GM12892 (cell line): ENCODE data around the gene ZDHHC14.

Source experiments
- POLR2A ChIP-seq: IDR thresholded peaks from 2 replicates; pipeline ENCODE4 v1.6.1; 2011; ENCODE audit warnings: low read depth, low read length, control low read depth
- TAF1 ChIP-seq: IDR thresholded peaks from 2 replicates; pipeline ENCODE4 v1.6.1; 2011; ENCODE audit warnings: low read depth, mild to moderate bottlenecking, control low read depth, low read length, borderline replicate concordance

DNA sequence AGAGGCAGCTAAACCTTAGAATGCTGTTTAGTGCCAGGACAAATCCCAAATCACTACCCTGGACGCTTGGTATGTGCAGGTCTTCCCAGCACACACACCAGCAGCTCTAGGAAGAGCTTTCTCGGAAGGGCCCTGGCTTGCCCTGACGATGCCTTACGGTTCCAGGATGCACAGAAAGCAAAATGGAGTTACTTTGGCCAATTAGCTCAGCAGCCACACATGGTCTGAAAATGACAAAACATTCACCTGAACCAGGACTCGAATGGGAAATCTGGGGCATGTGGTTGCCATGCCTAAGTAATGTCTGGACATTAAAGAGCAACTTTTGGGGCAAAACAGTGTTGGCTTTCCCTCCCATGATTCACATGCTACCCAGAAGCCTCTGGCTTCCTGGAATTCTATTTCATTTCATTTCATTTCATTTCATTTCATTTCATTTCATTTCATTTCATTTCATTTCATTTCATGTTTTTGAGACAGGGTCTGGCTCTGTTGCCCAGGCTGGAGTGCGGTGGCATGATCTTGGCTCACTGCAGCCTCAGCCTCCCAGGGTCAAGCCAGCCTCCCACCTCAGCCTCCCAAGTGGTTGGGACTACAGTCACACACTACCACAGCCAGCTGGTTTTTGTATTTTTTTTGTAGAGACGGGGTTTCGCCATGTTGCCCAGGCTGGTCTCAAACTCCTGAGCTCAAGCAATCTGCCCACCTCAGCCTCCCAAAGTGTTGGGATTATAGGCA is 153.3 kb downstream of the ZDHHC14 start:
- TF ChIP-seq POLR2A (no peak), TAF1 (no peak)
